HG02981 (cell line): ENCODE measurements around the gene NMD3.
"Not testable (repeated sequence)": the region's sequence is repeated elsewhere in the genome, so short reads cannot be mapped to it uniquely, and the experiment has no call there.

Experiments used
- ATAC-seq: cut with Tn5 transposase; IDR thresholded peaks from one replicate; pipeline ENCODE4 v1.9.1; 2021; ENCODE audit warnings: mild to moderate bottlenecking, moderate library complexity; ENCODE audit not compliant: unreplicated experiment

Gene NMD3

GRCh38 chr3:161220850-161221753, at the start of gene NMD3:
Gene NMD3 (plus strand): TSS chr3:161221311. CDS start chr3:161222014, 703 bp downstream.
- ATAC-seq, result peak; percentile 99

DNA sequence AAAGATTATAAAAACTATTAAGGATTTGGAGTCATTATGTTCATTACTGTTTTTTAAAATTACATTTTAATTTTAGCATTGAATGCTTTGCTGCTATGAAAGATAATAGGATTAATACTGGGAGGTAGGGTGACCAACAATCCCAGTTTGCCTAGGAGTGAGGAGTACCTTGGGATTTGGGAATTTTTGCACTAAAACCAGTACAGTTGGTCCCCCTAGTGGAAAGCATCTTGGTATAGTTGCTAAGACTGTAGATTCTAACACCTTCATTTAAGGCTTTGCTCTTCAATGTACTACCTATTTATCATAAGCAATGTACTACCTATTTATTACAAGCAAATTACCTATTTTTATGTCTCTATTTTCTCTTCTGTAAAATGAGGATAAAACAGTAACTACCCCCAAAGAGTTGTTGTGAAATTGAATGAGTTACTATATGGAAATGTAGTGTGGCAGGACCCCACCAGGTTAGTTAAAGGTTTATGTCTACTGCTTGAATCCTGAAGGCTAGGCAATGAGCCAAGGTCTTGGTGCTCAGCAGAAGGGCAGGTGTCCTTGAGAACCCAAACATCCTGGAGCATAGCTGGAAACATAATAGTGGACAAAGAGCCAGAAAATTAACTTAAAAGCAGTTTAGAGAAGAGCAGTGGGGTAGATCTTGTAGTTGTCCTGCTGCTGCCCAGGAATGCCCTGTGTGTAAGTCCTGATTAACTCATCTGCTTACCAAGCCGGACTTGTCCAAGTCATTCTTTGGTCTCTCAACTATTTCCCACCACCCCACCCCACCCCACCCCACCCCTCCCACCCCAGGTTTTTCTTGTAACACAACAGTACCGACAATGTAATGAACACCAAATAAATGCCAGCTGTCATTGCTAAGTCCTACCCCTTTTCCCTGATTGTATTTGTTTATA, 49.2 kb upstream of the NMD3 start:
- ATAC-seq, result no peak

DNA sequence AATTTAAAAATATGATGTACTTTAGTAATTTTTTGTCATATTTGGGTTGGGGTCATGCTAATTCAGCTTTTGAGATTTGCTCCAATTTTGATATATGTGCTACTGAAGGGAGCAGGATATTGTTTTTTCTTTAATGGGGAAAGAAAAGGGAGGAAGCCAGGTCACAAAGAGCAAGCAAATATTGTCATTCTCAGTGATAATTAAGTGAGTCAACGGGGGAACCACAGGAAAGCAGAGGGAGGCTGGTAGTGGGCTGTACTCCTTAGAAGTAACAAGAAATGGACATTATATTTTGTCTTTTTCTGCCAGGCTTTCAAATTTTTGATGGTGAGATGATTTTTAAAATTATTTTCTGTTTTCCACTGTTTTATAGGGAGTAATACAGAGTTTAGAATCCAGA, 45.6 kb upstream of the NMD3 start:
- ATAC-seq, result no peak

DNA sequence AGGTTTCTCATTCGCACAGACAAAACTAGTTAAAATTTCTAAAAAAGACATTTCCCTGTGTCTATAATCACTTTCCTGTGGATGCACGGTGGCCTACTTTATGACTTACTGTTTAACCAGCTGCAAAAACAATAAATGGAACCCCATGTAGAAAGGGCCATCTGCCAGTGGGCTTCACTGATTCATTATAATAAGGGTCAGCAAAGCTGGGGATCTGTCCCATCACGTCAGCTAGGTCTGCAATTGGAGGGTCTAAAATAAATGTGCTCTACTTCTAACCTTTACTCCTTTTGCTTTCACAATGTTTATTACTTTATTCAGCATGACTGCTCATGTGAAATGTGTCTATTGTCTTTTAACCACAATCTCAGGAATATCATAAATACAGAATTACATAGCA, 43.1 kb upstream of the NMD3 start:
- no peak for ATAC-seq

GRCh38 chr3:161181371-161181770, 39.7 kb upstream of the NMD3 start:
- ATAC-seq, result not testable (repeated sequence)

- ATAC-seq, result no peak
These were observed 34.1 kb upstream of the NMD3 start for GRCh38 chr3:161187046-161187445.

GRCh38 chr3:161197855-161198850, 23.0 kb upstream of the NMD3 start:
- no peak for ATAC-seq

GRCh38 chr3:161199926-161200325, 21.2 kb upstream of the NMD3 start:
- no peak for ATAC-seq

DNA sequence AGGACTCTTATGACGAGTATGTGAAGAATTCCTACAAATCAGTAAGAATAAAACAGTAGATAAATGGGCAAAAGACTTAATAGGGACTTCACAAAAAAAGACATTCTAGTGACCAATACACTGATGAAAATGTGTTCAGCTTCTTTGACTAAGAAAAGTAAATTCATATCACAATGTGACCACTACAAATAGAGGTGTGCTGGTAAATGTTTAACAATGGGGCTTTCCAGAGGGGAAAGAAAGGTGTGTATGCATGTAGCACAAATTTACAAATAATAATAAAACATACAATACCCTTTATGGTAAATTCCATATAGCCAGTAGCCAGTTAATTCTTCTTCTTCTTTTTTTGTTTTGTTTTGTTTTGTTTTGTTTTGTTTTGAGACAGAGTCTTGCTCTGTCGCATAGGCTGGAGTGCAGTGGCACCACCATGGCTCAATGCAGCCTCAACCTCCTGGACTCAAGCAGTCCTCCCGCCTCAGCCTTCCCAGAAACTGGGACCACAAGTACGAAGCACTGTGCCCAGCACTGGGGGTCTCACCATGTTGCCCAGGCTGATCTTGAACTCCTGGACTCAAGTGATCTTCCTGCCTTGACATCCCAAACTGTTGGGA, 17.5 kb upstream of the NMD3 start:
- peak; percentile 88 for ATAC-seq

DNA sequence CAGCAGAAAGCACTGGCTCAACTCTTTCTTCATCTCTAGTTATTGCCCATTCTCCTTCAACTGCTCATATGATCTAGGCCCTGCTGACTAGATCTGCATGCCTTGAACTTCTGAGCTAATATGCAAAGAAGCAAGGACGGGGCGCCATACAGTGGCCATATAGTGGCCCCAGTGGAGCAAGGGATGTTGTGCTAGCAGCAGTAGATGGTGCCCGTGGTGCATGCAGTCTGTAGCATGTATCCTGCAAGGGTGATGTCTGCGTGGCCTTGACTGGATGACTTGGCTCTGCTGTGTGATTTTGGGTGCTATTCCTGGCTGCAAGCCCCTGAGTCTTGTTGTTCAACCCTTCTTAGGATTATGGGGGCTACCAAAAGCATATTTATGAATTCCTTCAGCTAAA, 12.2 kb upstream of the NMD3 start:
- ATAC-seq, result no peak

GRCh38 chr3:161212171-161212771, 8.8 kb upstream of the NMD3 start:
- ATAC-seq, result no peak

DNA sequence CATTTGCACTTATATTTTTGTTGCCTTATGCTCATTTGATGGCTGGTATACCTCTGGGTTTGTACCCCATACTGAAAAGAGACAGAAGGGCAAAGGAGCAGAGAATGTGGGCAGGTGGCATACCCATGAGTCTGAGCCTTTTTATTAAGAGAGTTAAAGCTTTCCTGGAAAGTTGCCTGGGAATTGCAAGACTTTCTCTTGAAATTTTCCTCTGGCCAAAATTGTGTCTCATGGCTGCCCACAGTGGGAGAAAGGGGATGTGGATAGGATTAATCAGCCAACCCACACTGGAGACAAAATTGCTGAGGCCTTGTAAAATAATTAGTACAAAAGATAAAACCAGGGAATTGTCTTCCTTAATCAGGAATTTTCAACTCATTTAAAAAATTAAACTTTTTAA, 8.2 kb upstream of the NMD3 start:
- no peak for ATAC-seq

DNA sequence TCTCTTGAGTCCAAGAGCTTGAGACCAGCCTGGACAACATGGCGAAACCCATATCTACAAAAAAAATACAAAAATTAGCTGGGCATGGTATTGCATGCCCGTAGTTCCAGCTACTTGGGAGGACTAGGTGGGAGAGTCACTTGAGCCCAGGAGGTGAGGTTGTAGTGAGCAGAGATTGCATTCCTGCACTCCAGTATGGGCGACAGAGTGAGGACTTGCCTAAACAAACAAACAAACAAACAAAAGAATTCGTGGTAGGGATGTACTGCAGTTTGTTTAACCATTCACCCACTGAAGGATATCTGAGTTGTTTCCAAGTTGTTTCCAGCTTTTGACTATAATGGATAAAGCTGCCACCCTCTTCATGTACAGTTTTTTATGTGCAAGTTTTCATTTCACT, 7.5 kb upstream of the NMD3 start:
- ATAC-seq, result no peak

GRCh38 chr3:161215185-161215584, 5.9 kb upstream of the NMD3 start:
- ATAC-seq, result no peak

DNA sequence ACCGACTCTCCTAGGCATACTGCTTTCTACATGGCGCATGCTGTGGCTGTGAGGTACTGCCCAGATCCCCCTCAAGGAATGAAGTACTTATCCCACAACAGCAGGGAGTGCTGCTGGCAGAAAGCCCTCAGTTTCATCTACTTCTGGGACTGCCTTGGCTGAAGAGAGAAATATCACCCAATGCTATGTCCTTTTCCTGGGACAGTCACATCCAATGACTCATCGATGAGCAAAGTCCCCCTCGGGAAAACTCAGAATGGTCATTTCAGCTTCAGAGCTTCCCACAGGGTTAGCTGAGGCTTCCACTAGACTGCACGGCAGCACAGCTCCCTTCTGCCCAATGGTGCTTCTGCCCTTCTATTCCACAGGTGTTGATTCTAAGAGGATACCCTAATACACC, 3.6 kb upstream of the NMD3 start:
- ATAC-seq, result no peak

DNA sequence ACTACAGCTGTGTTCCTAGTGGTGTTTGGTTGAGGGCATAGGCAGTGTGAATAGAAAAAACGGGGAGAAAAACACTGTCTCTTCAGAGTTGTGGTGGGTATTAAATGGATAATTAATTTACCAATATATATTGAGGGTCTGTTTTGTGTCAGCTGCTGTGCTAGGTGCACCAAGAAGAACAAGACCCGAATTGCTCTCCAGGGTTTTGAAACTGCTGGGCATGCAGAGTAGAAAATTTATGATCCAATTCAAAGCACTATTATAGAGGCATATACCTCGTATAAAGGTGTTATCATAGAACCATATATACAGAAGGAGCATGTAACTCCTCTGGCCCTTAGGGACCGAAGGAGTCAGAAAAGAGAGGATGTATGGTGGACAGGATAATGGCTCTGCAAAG, 1.6 kb upstream of the NMD3 start:
- ATAC-seq, result no peak

DNA sequence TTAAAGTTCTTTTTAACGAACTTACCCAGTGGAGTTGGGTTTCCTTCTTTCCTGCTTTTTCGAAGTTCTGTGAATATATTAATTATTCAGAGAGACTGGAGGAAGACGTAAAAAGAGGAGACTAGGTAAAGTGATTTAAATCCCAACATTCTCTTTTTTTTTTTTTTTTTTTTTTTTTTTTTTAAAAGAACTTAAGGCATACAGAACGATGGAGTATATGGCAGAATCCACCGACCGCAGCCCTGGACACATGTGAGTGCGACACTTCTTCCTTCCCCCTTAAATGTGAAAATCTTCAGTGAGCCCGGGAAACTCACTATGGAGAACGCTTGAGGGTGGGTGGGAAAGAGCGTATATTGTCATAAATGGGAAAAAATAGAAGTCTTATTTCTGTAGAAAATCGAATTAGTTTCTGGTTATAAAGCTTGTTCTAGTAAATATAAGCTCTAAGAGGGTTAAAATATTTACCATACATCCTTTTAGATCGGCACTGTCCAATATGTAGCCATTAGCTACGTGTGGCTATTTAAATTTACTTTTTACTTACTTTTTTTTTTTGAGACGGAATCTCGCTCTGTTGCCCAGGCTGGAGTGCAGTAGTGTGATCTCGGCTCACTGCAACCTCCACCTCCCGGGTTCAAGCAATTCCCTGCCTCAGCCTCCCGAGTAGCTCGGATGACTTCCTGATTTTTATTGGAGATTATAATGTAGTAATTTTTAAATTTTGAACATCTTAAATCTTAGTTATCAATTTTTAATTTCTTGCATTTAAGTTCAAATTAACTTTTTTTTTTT, 892 bp downstream of the NMD3 start:
- ATAC-seq, result no peak

GRCh38 chr3:161222662-161223061, 1.6 kb downstream of the NMD3 start:
- no peak for ATAC-seq

DNA sequence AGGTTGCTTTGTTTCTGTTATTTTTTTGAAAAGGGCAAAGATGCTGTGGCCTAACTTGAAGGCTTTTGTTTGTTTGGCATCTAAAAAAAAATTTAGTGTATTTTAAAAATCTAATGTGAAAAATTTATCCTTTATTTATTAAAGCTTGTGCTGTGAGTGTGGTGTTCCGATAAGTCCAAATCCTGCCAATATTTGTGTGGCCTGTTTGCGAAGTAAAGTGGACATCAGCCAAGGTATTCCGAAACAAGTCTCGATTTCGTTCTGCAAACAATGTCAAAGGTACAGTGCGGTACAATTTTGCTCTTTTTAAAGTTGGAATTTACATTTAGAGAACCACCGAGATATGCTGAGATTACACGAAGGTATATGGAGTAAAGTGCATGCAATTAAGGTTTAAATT, 3.7 kb downstream of the NMD3 start:
- no peak for ATAC-seq
